Suprapubic skin (tissue), 4 donors: ENCODE measurements around the gene GHRHR. TPM values are rescaled to one million over a fixed set of nuclear protein-coding genes. Genes with fewer than 3 reads are reported as not detected.

Experiments used
- DNase-seq, 2 donors: peaks; one replicate each; pipeline ENCODE4 v3.0.0-alpha.2; 2019; ENCODE audit warnings: low spot score in 2 of 2
- H3K27ac ChIP-seq: fragments of 200-600 bp; sonication (generic); one replicate; pipeline ENCODE4 v1.5.1; 2019
- H3K27me3 ChIP-seq: fragments of 200-600 bp; sonication (generic); one replicate; pipeline ENCODE4 v1.5.1; 2019
- H3K36me3 ChIP-seq: fragments of 200-600 bp; sonication (generic); one replicate; pipeline ENCODE4 v1.5.1; 2019
- H3K4me1 ChIP-seq: fragments of 200-600 bp; sonication (generic); one replicate; pipeline ENCODE4 v1.5.1; 2019
- H3K4me3 ChIP-seq: fragments of 200-600 bp; sonication (generic); one replicate; pipeline ENCODE4 v1.5.1; 2019; ENCODE audit warnings: mild to moderate bottlenecking
- H3K9me3 ChIP-seq: fragments of 200-600 bp; sonication (generic); one replicate; pipeline ENCODE4 v1.5.1; 2019
- EP300 ChIP-seq: sonication (generic); formaldehyde crosslinking; IDR thresholded peaks from one replicate; pipeline ENCODE4 v1.6.1; 2017; ENCODE audit warnings: antibody characterized with exemption
- POLR2A ChIP-seq, 2 donors: fragments of 450-650 bp; IDR thresholded peaks; one replicate each; pipeline ENCODE4 v1.6.1; 2017; ENCODE audit warnings: antibody characterized with exemption in 2 of 2, mild to moderate bottlenecking in 2 of 2, moderate library complexity in 2 of 2
- POLR2AphosphoS5 ChIP-seq, 3 donors: sonication (generic); formaldehyde crosslinking; IDR thresholded peaks; one replicate each; pipeline ENCODE4 v1.6.1; 2017; ENCODE audit warnings: antibody characterized with exemption in 3 of 3
- WGBS: methylation state at CpG from one replicate; pipeline ENCODE4 v1.1.5; 2018; 5-methylcytosine and 5-hydroxymethylcytosine counted together
- total RNA-seq, 4 donors: library from RNA; depleted of rRNA; stranded (reverse); fragments of >200 nt; gene quantifications; one replicate each; pipeline ENCODE4 v1.1.0, GENCODE V29; 2016
- TF ChIP-seq, protein P1 (sequence below), 2 donors: fragments of 200-600 bp in 1 of 2; fragments of 450-650 bp in 1 of 2; sonication (generic) in 1 of 2; IDR thresholded peaks; one replicate each; pipeline ENCODE4 v1.5.1; 2016 to 2019; ENCODE audit warnings: antibody characterized with exemption in 2 of 2, mild to moderate bottlenecking in 1 of 2, moderate library complexity in 1 of 2

Gene GHRHR
- total RNA-seq, 4 donors from 2014 or later: 1.5 TPM; not detected in 3

DNA sequence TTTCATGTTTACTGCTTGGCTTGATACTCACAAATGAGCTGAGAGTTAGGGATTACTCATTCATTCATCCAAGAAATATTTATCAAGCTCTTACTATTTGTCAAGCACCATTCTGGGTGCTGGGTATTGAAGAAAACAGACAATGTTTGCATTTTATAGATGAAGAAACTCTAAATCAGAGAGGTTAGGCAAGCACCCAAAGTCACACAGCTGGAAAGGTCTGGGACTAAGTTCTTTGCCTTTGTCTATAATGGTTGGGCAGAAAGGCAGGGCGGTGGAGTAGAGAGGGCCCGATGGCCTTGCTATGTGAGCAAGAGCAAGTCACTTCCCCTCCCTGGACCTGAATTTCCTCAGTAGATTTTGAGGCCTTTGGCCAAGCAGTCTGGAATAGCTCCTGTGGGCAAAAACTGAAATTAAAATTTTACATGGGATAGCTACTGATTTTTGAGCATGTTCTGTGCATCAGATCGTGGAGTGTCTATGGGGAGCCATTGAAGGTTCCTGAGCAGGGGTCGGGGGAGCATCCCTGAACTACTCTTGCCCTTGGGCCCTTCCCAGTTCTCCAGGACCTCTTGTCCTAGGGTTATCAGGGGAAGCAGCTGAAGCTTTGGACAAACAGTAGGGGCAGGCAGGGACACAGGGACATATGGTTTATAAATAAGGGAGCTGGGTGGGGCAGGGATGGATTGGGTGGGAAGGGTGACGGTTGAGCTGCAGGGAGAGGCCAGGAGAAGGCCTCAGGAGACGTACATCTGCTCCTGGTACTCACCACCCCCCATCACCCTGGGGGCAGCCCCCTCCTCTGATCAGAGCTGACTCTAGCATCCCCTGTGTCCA lies 28.8 kb upstream of the GHRHR start:
- TF ChIP-seq EP300 (no peak), POLR2AphosphoS5 (IDR thresholded peaks at IDR 0.05) (no peak), POLR2A (IDR thresholded peaks at IDR 0.05) (no peak)
- TF ChIP-seq, protein P1, sequence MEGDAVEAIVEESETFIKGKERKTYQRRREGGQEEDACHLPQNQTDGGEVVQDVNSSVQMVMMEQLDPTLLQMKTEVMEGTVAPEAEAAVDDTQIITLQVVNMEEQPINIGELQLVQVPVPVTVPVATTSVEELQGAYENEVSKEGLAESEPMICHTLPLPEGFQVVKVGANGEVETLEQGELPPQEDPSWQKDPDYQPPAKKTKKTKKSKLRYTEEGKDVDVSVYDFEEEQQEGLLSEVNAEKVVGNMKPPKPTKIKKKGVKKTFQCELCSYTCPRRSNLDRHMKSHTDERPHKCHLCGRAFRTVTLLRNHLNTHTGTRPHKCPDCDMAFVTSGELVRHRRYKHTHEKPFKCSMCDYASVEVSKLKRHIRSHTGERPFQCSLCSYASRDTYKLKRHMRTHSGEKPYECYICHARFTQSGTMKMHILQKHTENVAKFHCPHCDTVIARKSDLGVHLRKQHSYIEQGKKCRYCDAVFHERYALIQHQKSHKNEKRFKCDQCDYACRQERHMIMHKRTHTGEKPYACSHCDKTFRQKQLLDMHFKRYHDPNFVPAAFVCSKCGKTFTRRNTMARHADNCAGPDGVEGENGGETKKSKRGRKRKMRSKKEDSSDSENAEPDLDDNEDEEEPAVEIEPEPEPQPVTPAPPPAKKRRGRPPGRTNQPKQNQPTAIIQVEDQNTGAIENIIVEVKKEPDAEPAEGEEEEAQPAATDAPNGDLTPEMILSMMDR (IDR thresholded peaks at IDR 0.05): no peak
- H3K4me1 ChIP-seq: peaks cover 4% of the 10 kb centered on the region
- H3K4me3 ChIP-seq: no peak overlapping the region
- no peaks in the 10 kb centered on the region for H3K9me3 ChIP-seq
- no peak overlapping the region for H3K27ac ChIP-seq
- no peaks in the 10 kb centered on the region for H3K36me3 ChIP-seq
- peaks cover 10% of the 10 kb centered on the region for H3K27me3 ChIP-seq
- peak in 1 of 2 donors; percentile 64 for DNase-seq
- 92% methylated on average over 6 of the region's 6 CpGs for WGBS

GRCh38 chr7:30935569-30935877 lies 28.2 kb upstream of the GHRHR start:
- WGBS: 91% methylated on average over 2 of the region's 3 CpGs
- Histone ChIP-seq H3K9me3 (no peaks in the 10 kb centered on the region), H3K4me3 (no peak overlapping the region), H3K4me1 (peaks cover 4% of the 10 kb centered on the region), H3K36me3 (no peaks in the 10 kb centered on the region), H3K27me3 (peaks cover 10% of the 10 kb centered on the region), H3K27ac (no peak overlapping the region)
- DNase-seq: no peak
- TF ChIP-seq POLR2AphosphoS5 (IDR thresholded peaks at IDR 0.05) (no peak), EP300 (no peak), POLR2A (IDR thresholded peaks at IDR 0.05) (no peak)
- TF ChIP-seq, protein P1 (IDR thresholded peaks at IDR 0.05): no peak

GRCh38 chr7:30936650-30937245 lies 27.0 kb upstream of the GHRHR start:
- no peak for TF ChIP-seq EP300
- no peak for TF ChIP-seq POLR2A (IDR thresholded peaks at IDR 0.05)
- TF ChIP-seq, protein P1 (IDR thresholded peaks at IDR 0.05): no peak
- no peak for TF ChIP-seq POLR2AphosphoS5 (IDR thresholded peaks at IDR 0.05)
- Histone ChIP-seq H3K4me3 (no peak overlapping the region), H3K27me3 (peaks cover 19% of the 10 kb centered on the region), H3K4me1 (peaks cover 4% of the 10 kb centered on the region), H3K36me3 (no peaks in the 10 kb centered on the region), H3K9me3 (no peaks in the 10 kb centered on the region), H3K27ac (no peak overlapping the region)
- DNase-seq: no peak

DNA sequence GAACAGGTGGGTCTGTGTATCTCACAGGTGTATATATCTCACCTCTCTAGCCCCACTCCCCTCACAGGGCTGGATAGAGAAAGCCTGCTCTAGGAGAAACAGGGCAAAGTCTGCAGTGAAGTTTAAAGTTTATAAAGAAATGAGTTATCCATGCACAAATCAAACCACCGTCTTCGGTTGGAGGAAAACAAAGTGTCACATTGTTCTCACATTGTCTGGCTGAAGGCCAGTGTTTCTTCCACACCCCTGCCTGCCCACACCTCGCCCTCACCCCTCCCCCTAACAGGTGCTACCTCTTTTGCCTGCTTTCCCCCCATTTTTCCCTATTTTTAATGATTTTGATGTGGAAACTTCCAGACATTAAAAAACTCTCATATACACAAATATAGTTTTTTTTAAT lies 26.3 kb upstream of the GHRHR start:
- Histone ChIP-seq H3K36me3 (no peaks in the 10 kb centered on the region), H3K27ac (no peak overlapping the region), H3K4me3 (no peak overlapping the region), H3K4me1 (peaks cover 4% of the 10 kb centered on the region), H3K9me3 (no peaks in the 10 kb centered on the region), H3K27me3 (peaks cover 19% of the 10 kb centered on the region)
- 38% methylated on average over 3 of the region's 3 CpGs for WGBS
- no peak for TF ChIP-seq POLR2AphosphoS5 (IDR thresholded peaks at IDR 0.05)
- TF ChIP-seq EP300: no peak
- TF ChIP-seq, protein P1 (IDR thresholded peaks at IDR 0.05): no peak
- no peak for TF ChIP-seq POLR2A (IDR thresholded peaks at IDR 0.05)
- no peak for DNase-seq
